Right ventricle myocardium inferior (tissue), 1 donor: Measurements from ENCODE around the gene ARHGAP24. TPM values are rescaled to one million over a fixed set of nuclear protein-coding genes. Genes with fewer than 3 reads are reported as not detected.
A peak's percentile ranks its signal among the peaks of the same experiment; 100 is the strongest.
"Not testable (repeated sequence)": the region's sequence is repeated elsewhere in the genome, so short reads cannot be mapped to it uniquely, and the experiment has no call there.

Experiments
- ATAC-seq: fragments of 200-7000 bp; cut with Tn5 transposase; one replicate; pipeline ENCODE4 v1.9.1; 2020; ENCODE audit warnings: mild to moderate bottlenecking, moderate library complexity
- DNase-seq: peaks from one replicate; pipeline ENCODE4 v3.0.0; 2021; ENCODE audit errors: missing footprints
- intact Hi-C: fragments of 100-400 bp; cut with DNase I; formaldehyde crosslinking; loops from one replicate; pipeline ENCODE4 v1.11.0; 2022
- total RNA-seq: library from RNA; stranded (reverse); fragmentation: NEBNext Ultra II Directional; extraction: Animal tissue kit (Norgen Biotek cat#: 25700); gene quantifications from one replicate; pipeline ENCODE4 v1.2.1, GENCODE V29; 2021
- donor health status: DM: no; HTN: yes; CAD: no; lungs with severe emphysema.

The ARHGAP24 gene
- total RNA-seq, 1 donor from 2014 or later = 10.6 TPM

DNA sequence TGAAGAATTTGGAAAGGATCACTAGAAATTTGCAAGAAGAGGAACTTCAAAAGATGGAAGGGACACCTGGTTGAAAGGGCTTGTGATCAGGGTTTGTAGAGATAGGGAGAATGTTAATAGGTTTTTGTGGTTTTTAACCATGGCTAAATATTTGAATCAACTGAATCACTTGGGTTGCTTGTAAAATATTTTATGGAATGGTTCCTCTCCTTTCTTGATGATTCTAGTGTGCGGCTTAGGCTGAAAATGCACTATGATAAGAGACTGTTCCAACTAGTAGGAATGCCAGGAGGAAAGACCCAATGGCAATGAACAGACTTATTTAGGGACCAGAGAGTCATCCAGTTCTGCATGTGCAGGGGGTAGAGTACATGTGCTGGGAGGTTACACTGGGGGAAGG, 408.2 kb downstream of the ARHGAP24 start:
- DNase-seq = no peak
- no peak for ATAC-seq
- intact Hi-C loops = no loop called here

DNA sequence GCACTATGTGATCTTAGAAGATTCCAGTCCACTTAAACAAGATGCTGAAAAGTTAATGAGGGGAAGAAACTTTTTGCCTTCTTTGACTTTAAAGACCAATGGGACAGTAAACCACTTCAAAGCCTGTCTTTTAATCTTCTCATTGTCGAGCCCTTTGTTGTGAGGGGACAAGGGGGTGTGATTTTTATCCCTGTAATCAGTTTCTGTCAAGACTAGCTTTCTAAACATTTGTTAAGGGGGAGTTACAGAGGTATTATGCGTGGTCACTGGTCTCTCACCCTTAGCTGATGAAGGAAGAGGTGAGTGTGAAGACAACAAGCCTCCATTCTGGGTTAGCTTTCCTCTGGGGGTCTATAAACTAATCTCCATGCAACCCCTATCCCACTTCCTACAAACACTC, 409.3 kb downstream of the ARHGAP24 start:
- ATAC-seq (no peak), DNase-seq (no peak)
- intact Hi-C loops = no loop called here

DNA sequence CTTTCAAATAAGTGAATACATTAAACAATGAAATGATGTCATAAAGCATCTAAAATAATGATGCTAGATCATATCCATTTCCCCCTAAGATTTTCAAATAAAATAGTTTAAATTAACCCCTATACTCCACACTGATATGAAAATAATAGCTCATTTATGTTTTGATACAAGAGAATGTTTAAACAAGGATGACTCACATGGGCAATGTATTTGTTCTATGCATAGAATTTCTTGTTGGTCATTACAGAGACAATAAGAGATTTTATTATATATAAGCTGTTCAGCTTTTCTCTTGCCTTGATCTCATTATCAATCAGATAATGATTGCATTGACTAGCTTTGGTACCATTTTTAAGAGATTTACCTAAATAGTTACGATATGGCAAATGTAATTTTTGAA, 411.7 kb downstream of the ARHGAP24 start:
- no peak for ATAC-seq
- DNase-seq = no peak
- intact Hi-C loops = no loop called here

DNA sequence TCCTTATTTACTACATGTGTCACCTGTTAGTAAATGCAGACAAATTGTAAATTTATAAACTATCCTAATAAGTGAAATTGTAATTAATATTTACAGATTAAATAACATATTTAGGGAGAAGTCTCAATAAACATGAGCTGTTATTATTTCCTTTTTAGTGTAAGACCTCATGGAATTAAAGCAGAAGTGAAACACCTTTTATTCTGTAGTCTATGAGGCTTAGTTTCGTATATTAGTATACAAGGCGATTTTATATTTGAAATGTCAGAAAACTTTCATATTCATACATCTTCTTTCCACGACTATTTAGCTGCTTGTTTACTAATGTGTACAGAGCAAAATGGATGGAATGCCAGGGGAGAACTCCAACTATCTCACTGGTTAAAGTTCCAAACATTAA, 414.4 kb downstream of the ARHGAP24 start:
- DNase-seq (no peak), ATAC-seq (no peak)
- intact Hi-C loops = no loop called here

DNA sequence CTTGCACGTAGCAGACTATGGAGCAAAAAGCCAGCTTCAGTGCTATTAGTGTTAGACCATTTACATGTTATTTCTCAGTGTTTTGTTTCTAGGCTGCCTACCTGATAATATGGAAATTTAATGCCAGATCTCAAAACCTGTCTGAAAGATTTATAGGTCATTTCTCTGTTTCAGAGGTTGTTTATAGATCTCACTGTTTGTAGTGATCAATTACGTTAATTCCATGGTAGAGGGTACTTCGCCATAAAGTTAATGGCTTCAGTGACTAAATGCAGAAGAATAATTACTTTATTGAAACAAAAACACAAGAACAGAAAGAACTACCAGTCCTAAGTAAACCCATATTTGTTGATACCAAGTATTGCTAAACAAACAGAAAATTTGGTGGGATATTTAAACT, 420.8 kb downstream of the ARHGAP24 start:
- no peak for DNase-seq
- intact Hi-C loops = no loop called here
- no peak for ATAC-seq

DNA sequence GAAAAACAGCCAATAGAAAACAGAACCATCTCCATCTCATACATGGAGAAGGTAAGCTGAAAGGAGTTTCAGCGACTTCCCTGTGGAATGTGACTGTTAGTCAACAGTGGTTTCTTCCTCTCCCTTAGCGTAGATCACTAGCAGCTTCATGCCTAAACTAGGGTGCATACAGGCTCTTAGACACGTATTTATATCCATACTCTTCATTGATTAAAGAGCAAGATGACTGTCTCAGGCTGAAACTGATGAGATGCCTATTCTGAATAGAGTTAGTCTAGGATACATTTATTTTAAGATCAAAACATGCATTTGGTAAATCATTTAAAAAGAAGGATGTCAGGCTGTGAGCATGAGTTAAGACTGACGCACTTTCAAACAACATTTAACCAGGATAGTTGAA, 423.3 kb downstream of the ARHGAP24 start:
- DNase-seq (no peak), ATAC-seq (no peak)
- intact Hi-C loops = no loop called here

DNA sequence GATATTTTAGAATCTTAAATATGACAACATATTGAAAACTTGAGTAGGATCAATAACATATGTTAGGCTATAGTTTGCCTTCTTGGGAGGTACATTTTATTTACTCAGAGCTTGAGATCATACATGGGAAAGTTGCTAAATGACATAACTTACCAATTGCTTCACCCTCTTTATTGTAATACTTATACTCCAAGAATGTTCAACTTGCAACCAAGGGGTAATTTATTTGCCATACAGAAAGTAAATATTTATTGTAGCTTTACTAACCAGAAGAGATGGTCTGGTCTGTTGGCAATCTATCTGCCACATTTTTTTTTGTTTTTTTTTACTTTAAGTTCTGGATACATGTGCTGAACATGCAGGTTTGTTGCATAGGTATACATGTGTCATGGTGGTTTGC, 426.6 kb downstream of the ARHGAP24 start:
- intact Hi-C loops = no loop called here
- no peak for DNase-seq
- no peak for ATAC-seq

DNA sequence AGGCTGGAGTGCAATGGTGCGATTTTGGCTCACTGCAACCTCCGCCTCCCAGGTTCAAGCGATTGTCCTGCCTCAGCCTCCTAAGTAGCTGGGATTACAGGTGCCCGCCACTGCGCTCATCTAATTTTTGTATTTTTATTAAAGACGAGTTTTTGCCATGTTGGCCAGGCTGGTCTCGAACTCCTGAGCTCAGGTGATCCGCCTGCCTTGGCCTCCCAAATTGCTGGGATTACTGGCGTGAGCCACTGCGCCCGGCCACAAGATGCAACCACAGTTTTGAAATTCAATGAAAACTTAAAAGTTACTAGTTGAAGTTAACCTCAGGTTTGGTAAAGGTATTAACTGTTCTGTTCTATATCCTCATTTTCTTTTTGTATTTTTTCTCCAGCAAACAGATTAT, 427.7 kb downstream of the ARHGAP24 start:
- DNase-seq, ATAC-seq, intact Hi-C loops: not testable (repeated sequence)

DNA sequence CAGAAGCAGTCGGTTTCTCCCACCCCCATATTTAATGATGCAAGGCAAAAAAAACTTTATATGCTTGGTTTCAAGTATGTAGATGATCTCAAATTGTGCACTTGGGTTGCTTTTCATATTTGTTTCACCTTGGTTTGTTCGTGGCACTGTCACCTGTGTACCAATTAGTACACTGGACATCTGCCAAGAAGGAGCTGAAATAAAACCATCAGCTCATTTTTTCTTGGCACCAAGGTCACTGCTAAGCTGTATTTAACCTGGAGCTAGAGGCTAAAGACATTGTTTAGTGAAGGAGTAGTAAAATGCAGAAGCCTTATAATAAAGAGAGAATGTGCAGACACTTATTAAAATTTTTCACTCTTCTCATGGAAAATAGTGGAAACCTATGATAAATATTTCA, 430.8 kb downstream of the ARHGAP24 start:
- ATAC-seq = no peak
- intact Hi-C loops = no loop called here
- no peak for DNase-seq

DNA sequence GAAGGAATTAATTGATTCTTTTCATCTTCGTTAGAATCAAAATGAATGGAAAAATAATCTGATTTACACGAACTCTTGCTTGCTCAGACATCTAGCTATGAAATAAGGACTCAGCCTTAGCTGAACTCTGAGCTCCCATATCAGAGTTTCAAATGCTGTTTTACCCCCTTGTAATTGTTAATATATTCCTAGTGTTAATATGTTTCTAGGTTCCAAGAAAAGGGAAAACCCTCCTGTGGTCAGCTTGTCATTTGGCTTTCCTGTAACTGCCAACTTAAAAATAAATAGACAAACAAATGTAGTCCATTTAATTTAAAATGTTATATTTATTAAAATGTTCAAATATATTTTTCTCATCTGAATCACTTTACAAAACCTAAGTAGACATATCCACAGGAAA, 432.1 kb downstream of the ARHGAP24 start:
- DNase-seq (no peak), ATAC-seq (no peak)
- intact Hi-C loops = no loop called here

DNA sequence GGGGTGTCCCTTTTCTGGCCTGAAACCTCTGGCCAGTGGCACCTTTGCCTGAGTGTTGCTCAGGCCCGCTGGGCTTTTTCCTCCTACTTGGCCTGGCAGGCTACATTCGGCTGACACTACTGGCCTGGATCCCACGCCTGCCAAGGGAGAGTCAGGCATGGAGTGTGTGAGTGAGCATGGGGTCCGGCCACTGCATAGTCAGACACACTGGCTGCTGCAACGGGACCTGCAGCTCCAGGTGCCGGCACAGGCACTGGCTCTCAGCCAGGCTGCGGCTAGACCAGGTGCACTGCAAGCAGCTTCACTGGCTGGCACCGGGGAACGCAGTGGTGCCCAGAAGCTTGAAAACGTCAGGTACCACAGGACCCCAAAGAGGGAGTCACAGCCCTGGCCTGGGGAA, 434.9 kb downstream of the ARHGAP24 start:
- ATAC-seq = peak; percentile 48
- intact Hi-C loops = no loop called here
- no peak for DNase-seq

DNA sequence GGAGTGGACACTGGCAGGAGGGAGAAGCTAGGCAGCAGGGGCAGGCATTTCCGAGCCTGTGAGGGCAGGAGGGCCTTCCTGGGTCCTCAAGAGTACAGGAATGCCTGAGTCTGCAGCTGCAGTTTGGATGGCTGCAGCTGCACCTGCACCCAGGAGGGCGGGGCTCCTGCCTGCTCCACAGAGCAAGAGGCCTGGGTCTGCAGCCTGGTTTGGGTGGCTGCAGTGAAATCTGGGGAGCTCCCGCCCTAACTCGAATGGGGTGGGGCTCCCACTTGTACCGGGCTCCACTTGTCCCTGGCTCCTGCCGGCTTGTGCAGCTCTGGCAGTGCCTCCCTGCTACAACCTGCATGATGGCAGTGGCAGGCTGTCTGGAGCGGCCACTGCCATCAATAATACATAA, 436.0 kb downstream of the ARHGAP24 start:
- no peak for ATAC-seq
- intact Hi-C loops = no loop called here
- no peak for DNase-seq

DNA sequence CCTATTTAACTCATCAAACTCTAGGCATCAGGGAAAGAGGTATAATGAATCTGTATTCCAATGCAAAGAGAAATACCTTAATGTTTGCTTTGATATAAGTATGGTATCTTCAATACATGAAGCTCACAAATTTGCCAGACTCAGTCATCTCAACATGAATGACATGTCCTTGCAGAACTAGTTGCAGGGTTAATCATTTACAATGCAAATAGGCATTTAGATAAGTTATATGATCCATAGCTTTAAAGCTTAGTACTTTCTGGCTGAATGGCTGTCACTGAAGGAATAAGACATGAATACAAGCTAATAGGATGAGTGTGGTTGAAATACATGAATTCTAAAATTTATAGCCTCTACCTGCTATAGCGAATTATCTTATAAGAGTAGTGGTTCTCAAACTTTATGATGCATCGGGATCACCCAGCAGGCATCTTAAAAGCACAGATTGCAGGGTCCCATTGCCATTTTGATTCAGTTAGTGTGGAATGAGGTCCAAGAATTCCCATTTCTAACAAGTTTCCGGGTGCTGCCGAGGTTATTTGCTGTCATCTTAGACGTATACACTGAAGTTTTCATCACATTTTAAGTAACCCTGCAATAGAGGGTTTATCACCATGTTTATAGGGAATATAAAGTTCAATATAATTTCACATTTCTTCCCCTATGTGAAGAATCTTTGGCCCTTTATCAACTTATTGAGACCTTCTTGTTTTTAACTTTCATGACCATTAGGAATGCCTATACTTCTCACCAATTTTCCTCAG, 439.2 kb downstream of the ARHGAP24 start:
- ATAC-seq (no peak), DNase-seq (no peak)
- intact Hi-C loops = no loop called here

DNA sequence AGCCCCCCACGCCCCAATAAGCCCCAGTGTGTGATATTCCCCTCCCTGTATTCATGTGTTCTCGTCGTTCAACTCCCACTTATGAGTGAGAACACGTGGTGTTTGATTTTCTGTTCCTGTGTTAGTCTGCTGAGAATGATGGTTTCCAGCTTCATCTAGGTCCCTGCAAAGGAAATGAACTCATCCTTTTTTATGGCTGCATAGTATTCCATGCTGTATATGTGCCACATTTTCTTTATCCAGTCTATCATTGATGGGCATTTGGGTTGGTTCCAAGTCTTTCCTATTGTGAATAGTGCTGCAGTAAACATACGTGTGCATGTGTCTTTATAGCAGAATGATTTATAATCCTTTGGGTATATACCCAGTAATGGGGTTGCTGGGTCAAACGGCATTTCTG, 440.6 kb downstream of the ARHGAP24 start:
- ATAC-seq, DNase-seq, intact Hi-C loops: not testable (repeated sequence)

DNA sequence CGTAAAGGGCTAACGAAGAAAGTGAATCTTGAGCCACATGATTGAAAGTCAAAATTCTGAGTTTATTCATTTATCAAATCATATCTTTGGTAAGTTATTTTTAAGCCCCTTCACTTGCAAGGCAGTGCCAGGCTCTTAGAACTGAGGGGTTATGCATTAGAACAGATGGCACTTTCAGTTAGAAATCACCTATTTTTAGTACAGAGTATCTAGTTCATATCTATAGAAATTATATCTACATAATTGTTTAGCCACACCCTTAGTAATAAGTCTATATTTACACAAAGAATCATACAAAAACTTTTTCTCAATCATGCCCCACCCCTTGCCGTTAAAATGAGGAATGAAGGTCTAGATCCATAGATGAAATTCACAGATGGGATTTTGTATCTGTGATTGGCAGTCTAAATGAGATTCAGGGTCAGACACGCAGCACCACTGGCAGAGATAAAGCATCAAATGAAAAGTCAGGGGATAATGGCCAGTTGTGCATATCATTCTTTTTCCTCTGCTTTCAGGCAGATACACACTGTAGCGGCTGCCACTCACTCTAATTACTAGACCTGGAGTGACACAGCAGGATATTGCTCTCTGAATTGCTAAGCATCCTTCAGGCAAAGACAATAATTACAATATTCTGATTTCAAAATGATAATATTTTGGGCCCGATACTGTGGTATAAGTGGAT, 444.4 kb downstream of the ARHGAP24 start:
- intact Hi-C loops = no loop called here
- no peak for DNase-seq

DNA sequence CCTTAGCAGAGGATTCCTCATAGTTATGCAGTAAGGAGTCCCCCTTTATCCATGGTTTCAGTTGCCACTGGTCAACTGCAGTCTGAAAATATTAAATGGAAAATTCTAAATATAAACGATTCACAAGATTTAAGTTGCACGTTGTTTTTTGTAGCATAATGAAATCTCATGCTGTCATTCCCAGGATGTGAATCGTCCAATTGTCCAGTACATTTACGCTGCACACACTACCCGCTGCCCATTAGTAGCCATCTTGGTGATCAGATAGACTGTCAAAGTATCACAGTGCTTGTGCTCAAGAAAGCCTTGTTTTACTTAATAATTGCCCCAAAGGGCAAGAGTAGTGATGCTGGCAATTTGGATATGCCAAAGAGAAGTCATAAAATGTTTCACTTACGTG, 450.1 kb downstream of the ARHGAP24 start:
- intact Hi-C loops = no loop called here
- ATAC-seq (no peak), DNase-seq (no peak)

More for the DNA sequence above, 444.4 kb downstream of the ARHGAP24 start:
- no peak for ATAC-seq

DNA sequence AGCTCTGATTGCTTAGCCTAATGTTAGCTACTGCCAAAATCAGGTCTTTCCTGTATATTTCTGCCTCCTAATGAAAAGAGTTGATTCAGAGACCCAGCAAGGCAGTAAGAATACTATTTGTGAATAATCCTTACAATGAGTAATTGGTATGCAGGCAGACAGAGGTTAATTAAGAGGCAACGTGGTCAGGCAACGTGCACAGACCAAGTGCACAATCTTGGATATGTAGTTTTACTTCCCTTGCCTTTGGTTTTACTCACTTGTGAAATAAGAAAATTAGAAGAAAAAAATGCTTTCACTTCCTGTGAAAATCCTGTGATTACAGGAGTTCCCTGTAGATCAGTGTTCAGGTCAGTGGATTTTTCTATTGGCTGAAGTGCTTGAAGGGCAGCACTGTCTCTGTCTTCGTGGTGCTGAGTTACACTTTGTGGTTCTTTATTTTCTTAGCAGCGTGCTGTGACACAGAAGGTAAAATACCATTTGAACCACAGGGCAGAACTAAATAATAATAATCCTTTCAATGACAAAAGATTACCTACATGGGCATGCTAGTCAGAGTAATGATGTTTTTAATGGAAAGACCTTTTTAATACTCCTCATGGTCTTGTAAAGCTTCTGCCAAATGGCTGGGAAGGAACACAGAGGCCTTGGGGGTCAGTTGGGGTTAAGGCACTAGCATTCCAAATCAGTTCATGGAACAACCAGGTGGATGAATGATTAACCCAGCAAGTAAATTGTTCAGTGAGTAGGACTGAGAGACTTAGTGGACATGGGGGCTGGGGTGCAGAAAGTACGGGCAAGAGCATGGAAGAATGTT, 454.0 kb downstream of the ARHGAP24 start:
- DNase-seq = no peak
- intact Hi-C loops = no loop called here
- ATAC-seq = no peak

DNA sequence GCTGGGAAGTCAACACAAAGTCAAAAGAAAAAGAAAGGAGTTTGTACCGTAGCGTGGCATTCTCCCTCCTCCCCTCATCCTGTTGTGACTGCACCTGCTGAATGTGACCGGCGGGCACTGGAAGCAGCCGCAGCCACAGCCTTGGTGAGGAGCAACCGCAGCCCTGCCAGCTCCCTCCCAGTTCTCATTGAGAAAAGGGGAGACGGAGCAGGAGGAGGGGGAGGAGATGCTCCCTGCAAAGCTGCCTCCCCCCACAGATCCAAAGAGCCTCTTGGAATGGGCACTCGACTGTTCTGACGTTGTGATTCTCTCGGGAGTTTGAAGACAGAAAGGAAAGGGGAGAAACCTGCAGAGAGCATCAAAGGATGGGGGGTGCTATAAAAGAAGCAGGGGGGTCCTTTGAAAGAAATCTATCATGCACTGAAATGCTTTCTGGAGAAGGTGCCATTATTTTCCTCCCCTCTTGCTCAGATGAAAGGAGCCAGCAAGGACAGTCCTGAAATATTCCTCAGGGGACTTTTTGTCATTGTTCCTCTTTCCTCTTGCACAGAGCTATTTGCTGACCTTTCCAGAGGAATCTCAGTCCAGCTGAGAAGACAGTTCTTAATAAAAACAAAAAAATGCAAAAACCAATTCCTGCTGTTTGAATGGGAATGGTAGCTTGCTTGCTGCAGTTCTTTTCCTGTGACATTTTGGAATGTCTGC, 455.2 kb downstream of the ARHGAP24 start:
- intact Hi-C loops = no loop called here
- DNase-seq (no peak), ATAC-seq (no peak)
